SJCRH30 (cell line): Measurements from ENCODE around the gene NPB. TPM values are rescaled to one million over a fixed set of nuclear protein-coding genes. Genes with fewer than 3 reads are reported as not detected.
A peak's percentile ranks its signal among the peaks of the same experiment; 100 is the strongest.

Source experiments
- DNase-seq, 2 experiments: peaks; one replicate each; pipeline ENCODE4 v3.0.0-alpha.2; 2015 to 2020
- H3K27ac ChIP-seq: fragments of 250-450 bp; sonication (Bioruptor Pico); 2 replicates; pipeline ENCODE4 v1.5.1; 2020; ENCODE audit warnings: mild to moderate bottlenecking, moderate library complexity
- H3K27me3 ChIP-seq: fragments of 250-450 bp; sonication (Bioruptor Pico); 2 replicates; pipeline ENCODE4 v1.5.1; 2020; ENCODE audit warnings: mild to moderate bottlenecking, moderate library complexity
- H3K36me3 ChIP-seq: fragments of 250-450 bp; sonication (Bioruptor Pico); 2 replicates; pipeline ENCODE4 v1.5.1; 2020; ENCODE audit warnings: mild to moderate bottlenecking, moderate library complexity
- H3K4me1 ChIP-seq: fragments of 250-450 bp; sonication (Bioruptor Pico); 2 replicates; pipeline ENCODE4 v1.5.1; 2020; ENCODE audit warnings: mild to moderate bottlenecking, moderate library complexity
- H3K4me3 ChIP-seq: fragments of 250-450 bp; sonication (Bioruptor Pico); 2 replicates; pipeline ENCODE4 v1.5.1; 2020; ENCODE audit warnings: mild to moderate bottlenecking, moderate library complexity
- H3K9me3 ChIP-seq: fragments of 250-450 bp; sonication (Bioruptor Pico); replicated peaks from 2 replicates; pipeline ENCODE4 v1.5.1; 2020; ENCODE audit warnings: mild to moderate bottlenecking, moderate library complexity
- total RNA-seq: library from RNA; depleted of rRNA; stranded (reverse); fragments of >200 nt; shearing (Covaris generic); gene quantifications from 2 replicates; pipeline ENCODE4 v1.2.3, GENCODE V29; 2014

The NPB gene
- total RNA-seq, 1 experiment from 2014 or later, result 3.8 TPM

- H3K9me3 ChIP-seq, result no peaks in the 10 kb centered on the region
- H3K27ac ChIP-seq, result no peak overlapping the region
- H3K27me3 ChIP-seq, result no peaks in the 10 kb centered on the region
- peaks cover 5% of the 10 kb centered on the region for H3K4me1 ChIP-seq
- H3K36me3 ChIP-seq, result peaks cover 25% of the 10 kb centered on the region
- H3K4me3 ChIP-seq, result no peak overlapping the region
- DNase-seq, result peak in 1 of 2 experiments; percentile 47
Observed at GRCh38 chr17:81866440-81867169, 35.4 kb upstream of the NPB start.

DNA sequence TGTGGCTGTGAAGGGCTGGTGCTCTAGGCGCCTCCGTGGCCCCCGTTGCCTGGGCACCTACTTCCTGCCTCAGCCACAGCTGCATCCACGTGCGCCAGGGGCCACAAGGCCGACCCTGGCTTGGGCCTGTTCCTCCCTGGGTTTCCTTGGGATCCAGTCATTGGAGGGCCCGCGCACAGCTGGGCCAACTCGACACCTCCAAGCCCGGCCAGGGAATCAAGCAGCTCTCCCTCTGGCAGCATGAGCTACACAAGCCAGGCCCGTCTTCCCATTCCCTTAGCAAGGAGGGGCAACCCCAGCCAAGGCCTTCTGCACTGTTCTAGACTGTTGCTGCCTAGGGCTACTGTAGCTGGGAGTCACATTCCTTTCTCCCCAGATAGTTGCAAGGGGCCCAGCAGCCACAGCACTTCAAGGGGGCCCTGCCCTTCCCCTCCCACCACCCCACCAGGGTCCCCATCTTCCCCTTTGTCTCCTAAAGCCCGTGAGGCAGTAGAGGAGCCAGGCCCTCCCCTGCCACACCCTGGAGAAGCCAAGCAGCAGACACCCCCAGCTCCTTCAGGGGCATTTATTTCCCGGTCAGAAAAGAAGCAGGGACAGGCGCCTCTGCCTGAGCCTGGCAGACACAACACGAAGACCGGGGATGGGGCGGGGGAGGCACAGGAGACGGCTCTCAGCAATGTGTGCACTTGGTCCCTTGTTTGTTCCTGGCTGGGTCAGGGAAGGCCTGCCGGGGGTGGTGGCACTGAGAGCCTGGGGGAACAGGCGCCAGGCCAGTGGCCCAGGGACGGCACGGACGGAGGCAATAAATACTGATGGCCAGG lies 34.7 kb upstream of the NPB start:
- Histone ChIP-seq H3K9me3 (no peaks in the 10 kb centered on the region), H3K4me1 (peaks cover 7% of the 10 kb centered on the region), H3K4me3 (no peak overlapping the region), H3K27me3 (no peaks in the 10 kb centered on the region), H3K36me3 (peaks cover 25% of the 10 kb centered on the region), H3K27ac (no peak overlapping the region)
- DNase-seq, result peak; percentile 59 to 63

GRCh38 chr17:81867991-81868673 lies 33.9 kb upstream of the NPB start:
- Histone ChIP-seq H3K4me1 (peaks cover 7% of the 10 kb centered on the region), H3K36me3 (peaks cover 25% of the 10 kb centered on the region), H3K9me3 (no peaks in the 10 kb centered on the region), H3K4me3 (no peak overlapping the region), H3K27ac (no peak overlapping the region), H3K27me3 (no peaks in the 10 kb centered on the region)
- no peak for DNase-seq

DNA sequence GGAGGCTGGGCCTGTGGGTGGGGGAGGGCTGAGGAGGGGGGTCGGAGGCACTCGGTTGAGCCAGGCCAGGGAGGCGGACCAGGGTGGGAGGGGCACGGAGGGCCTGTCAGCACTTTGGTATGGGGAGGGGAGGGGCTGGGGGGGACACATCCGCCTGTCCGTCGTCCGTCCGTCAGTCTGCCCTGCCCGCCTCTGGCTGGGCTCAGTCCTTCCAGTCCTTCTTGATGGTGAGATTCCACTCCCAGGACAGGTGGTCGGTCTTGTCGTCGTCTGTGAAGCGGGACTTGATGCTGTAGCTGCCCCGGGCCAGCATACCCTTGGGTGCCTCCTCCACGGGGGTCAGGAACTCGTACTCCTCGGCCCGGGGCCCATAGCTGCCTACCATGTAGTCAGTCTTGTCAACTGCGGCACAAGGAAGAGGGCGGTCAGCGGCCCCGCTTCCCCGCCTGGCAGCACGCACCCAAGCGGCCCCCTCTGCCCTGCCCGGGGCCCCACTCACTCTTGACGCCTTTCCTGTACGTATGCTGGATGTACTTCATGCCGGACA lies 33.3 kb upstream of the NPB start:
- Histone ChIP-seq H3K27ac (no peak overlapping the region), H3K4me3 (no peak overlapping the region), H3K4me1 (peaks cover 7% of the 10 kb centered on the region), H3K36me3 (peaks cover 22% of the 10 kb centered on the region), H3K27me3 (no peaks in the 10 kb centered on the region), H3K9me3 (no peaks in the 10 kb centered on the region)
- peak; percentile 57 to 65 for DNase-seq

DNA sequence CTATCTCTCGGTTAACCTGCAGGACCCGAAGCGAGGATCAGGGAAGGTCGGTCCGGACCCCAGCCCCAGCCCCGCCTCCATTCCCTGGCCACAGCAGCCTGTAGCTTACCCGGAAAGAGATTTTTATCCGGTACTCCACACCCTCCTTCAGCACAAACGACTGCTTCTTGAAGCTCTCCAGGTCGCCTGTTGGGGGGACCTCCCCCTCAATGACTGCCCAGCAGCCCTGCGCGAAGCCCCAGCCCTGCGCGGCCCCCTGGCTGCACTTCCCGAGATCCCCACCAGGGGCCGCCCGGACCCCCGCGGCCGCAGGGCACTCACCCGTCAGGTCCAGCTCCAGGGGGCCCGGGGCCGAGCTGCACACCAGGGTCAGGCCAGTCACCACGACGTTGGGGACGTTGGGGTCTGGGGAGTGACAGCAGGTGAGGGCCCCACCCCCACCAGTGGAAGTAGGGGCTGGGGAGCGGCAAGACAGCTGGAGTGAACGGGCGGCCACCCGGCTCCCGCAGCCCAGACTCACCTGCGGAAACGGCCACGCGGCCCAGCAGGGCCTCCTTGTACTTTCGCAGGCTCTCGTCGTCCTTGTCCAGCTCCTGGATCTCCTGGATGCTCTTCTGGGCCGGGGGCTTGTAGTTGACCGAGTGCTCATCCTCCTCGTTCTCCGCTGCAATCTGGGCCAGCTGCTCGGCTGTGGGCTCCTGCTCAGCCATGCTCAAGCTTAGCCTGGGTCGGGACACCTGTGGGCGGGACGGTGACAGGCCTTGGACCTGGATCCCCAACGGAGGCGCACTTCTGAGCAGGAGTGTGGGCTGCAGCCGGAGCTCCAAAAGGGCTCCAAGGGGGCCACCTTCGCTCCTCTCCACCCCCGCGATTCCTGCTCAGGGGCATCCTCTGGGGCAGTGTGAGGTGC lies 32.6 kb upstream of the NPB start:
- peak; percentile 43 to 54 for DNase-seq
- Histone ChIP-seq H3K4me1 (peaks cover 7% of the 10 kb centered on the region), H3K27ac (no peak overlapping the region), H3K9me3 (no peaks in the 10 kb centered on the region), H3K4me3 (peak overlapping the region; percentile 83), H3K27me3 (no peaks in the 10 kb centered on the region), H3K36me3 (peaks cover 22% of the 10 kb centered on the region)

DNA sequence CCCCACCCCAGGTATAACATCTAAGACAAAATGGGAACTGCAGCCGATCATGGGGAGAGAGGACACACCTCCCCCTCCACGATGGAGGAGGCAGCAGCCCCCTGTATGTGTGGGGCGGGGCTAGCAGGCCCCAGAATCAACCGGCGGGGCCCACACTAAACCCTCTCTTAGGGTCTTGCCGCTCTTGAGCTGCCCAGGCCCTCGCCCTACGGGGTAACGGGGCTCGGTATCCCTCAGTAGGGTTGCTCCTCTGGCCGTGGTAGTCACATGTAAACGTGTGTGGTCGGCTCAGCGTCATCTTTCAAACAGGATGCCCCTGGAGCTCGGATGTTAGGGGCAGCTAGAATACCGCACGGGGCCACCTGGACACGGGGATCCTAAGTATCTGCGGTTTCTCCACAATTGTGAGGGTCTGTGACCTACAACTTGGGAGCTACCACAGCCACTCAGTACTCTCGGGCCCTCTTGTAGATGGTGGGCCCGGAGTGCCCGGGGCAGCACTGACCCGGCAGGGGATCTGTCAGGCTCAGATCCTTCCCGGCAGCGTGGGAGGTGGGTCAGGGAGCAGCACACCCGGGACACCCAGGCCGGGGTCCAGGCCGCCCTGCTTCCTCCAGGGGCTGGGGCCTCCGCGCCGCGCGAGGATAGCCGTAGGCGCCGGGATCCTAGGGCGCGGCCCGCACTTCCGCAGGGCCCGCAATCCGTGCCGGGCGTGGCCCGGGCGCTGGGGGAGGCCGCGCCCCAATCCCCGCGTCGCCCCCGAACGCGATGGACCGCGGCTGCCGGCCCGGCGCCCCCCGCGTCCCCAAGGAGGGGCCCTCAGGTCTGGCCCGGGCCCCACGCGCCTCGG lies 31.7 kb upstream of the NPB start:
- Histone ChIP-seq H3K36me3 (peaks cover 22% of the 10 kb centered on the region), H3K4me1 (peaks cover 7% of the 10 kb centered on the region), H3K9me3 (no peaks in the 10 kb centered on the region), H3K27ac (peak overlapping the region; percentile 54), H3K4me3 (peak overlapping the region; percentile 83), H3K27me3 (no peaks in the 10 kb centered on the region)
- DNase-seq, result peak; percentile 62 to 69

DNA sequence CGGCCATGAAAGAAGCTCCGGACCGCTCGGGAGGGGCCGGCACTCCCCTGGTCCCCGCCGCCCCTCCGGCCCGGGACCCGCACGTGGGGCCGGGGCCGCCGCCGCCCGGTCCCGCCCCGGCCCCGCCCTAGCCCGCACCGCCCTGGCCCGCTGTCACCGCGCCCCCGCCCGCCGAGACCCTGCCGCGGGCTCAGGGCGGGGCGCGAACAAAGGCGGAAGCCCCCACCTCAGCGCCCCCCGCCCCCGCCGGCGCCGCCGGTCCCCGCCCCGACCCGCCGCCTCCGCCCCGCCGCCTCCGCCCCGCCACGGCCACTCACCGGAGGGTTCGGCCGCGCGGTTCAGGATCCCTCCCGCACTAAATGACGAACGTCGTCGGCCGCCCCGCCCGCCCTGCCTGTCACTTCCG lies 31.1 kb upstream of the NPB start, which contains the start of gene ARHGDIA:
Gene ARHGDIA, minus strand, starts transcription at position 357 of the 406 bp plus-strand sequence. CDS start 1,407 bp downstream, outside the sequence.
- Histone ChIP-seq H3K4me3 (peak within 1 kb of the TSS; percentile 83), H3K9me3 (no peaks in the 10 kb centered on the region), H3K4me1 (peaks cover 7% of the 10 kb centered on the region), H3K36me3 (peaks cover 22% of the 10 kb centered on the region), H3K27me3 (no peaks in the 10 kb centered on the region), H3K27ac (peak within 1 kb of the TSS; percentile 91)
- no peak for DNase-seq

DNA sequence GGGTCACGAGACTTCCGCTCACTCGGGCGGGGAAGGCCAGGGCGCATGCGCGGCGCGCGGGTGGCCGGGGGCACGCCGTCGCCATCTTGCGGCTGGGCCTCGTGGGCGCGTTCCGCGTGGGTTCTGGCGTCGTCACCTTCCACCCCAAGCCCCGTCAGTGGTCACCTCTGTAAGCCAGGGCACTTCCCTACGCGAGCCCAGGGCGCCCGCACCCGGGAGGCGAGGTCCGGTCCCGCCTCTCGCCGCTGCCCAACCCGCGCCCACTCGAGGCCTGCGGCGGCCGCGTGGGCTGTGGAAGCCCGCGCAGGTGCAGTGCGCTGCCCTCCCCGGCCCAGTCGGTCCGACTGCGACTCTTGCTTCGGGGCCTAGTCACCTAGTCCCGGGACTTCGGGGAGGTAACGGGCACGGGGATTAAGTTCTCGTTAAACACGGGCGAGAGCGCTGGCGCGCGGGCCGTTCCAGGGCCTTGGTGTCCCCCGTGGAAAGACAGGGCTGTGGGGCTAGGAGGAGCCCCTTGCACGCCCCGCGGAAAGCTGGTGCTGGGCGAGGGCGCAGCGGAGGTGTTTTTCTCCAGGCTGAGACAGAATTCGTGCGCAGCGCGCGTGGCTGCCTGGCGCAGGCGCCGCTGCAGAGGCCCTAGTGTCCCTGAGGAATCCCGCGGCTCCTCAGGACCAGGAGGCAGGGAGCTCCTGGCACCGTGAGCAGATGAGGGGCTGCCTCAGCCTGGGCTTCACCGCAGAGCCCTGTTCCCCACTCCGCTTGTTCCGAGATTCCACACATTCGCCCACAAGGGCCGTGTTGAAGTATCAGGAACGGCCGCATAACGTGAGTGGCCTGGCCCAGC lies 30.4 kb upstream of the NPB start:
- Histone ChIP-seq H3K27me3 (no peaks in the 10 kb centered on the region), H3K9me3 (no peaks in the 10 kb centered on the region), H3K36me3 (peaks cover 22% of the 10 kb centered on the region), H3K27ac (peak overlapping the region; percentile 91), H3K4me3 (peak overlapping the region; percentile 83), H3K4me1 (peaks cover 7% of the 10 kb centered on the region)
- DNase-seq, result peak; percentile 97 to 98

- Histone ChIP-seq H3K27ac (no peak overlapping the region), H3K9me3 (no peaks in the 10 kb centered on the region), H3K4me1 (no peaks in the 10 kb centered on the region), H3K36me3 (peaks cover 48% of the 10 kb centered on the region), H3K27me3 (no peaks in the 10 kb centered on the region), H3K4me3 (no peak overlapping the region)
- DNase-seq, result no peak
Observed at GRCh38 chr17:81877569-81877968, 24.5 kb upstream of the NPB start.

GRCh38 chr17:81878294-81878693 lies 23.7 kb upstream of the NPB start:
- no peak for DNase-seq
- no peak overlapping the region for H3K27ac ChIP-seq

GRCh38 chr17:81879121-81879520 lies 22.9 kb upstream of the NPB start:
- H3K4me1 ChIP-seq, result no peaks in the 10 kb centered on the region
- DNase-seq, result no peak
- H3K36me3 ChIP-seq, result peaks cover 62% of the 10 kb centered on the region
- H3K4me3 ChIP-seq, result no peak overlapping the region
- H3K9me3 ChIP-seq, result no peaks in the 10 kb centered on the region
- H3K27me3 ChIP-seq, result no peaks in the 10 kb centered on the region
- H3K27ac ChIP-seq, result no peak overlapping the region

More at GRCh38 chr17:81878294-81878693, 23.7 kb upstream of the NPB start:
- Histone ChIP-seq H3K4me3 (no peak overlapping the region), H3K4me1 (no peaks in the 10 kb centered on the region), H3K27me3 (no peaks in the 10 kb centered on the region), H3K36me3 (peaks cover 54% of the 10 kb centered on the region), H3K9me3 (no peaks in the 10 kb centered on the region)

DNA sequence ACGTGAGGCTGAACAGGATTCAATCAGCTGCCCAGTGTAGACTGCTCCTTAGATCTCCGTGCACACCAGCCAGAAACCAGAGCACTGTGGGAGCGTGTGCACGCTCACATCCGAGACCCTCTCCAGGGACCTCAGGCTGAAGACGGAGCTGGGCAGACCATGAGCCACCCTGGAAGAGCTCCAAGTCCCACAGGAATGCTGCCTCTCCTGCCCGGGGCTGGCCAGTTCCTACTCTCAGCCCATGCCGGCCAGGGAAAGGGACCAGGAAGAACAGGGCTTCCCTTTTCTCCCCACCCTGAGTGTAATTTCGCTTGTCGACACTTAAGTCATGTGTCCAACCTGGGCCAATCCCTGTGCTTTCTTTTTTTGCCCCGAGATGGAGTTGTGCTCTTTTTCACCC lies 17.5 kb upstream of the NPB start:
- Histone ChIP-seq H3K4me1 (peaks cover 23% of the 10 kb centered on the region), H3K27ac (no peak overlapping the region), H3K27me3 (no peaks in the 10 kb centered on the region), H3K36me3 (peaks cover 92% of the 10 kb centered on the region), H3K9me3 (no peaks in the 10 kb centered on the region), H3K4me3 (no peak overlapping the region)
- peak in 1 of 2 experiments; percentile 33 for DNase-seq
